Ovary (tissue), 9 donors: ENCODE data around the gene TICAM2. TPM values are rescaled to one million over a fixed set of nuclear protein-coding genes. Genes with fewer than 3 reads are reported as not detected.

Source experiments
- DNase-seq, 5 donors: peaks; one replicate each; pipeline ENCODE4 v3.0.0-alpha.2; 2019 to 2020
- H3K27ac ChIP-seq, 2 donors: fragments of 200-600 bp; one replicate each; pipeline versions ENCODE4 v1.5.1 to v1.8.0; 2019 to 2022
- H3K27me3 ChIP-seq: fragments of 200-600 bp; one replicate; pipeline ENCODE4 v1.8.0; 2022
- H3K36me3 ChIP-seq: fragments of 200-600 bp; sonication (generic); one replicate; pipeline ENCODE4 v1.5.1; 2019
- H3K4me1 ChIP-seq: one replicate; pipeline ENCODE4 v1.8.1; 2013; ENCODE audit warnings: mild to moderate bottlenecking, moderate library complexity; ENCODE audit not compliant: insufficient read depth
- H3K4me3 ChIP-seq: fragments of 200-600 bp; sonication (generic); one replicate; pipeline ENCODE4 v1.5.1; 2017
- H3K9me3 ChIP-seq, 2 donors: fragments of 200-600 bp in 1 of 2; sonication (generic) in 1 of 2; one replicate each; pipeline versions ENCODE4 v1.5.1 to v1.8.1; 2013 to 2019; ENCODE audit warnings: mild to moderate bottlenecking in 1 of 2, moderate library complexity in 1 of 2
- EP300 ChIP-seq: sonication (generic); formaldehyde crosslinking; IDR thresholded peaks from one replicate; pipeline ENCODE4 v1.6.1; 2017; ENCODE audit warnings: antibody characterized with exemption
- POLR2A ChIP-seq: fragments of 450-650 bp; IDR thresholded peaks from one replicate; pipeline ENCODE4 v1.6.1; 2017; ENCODE audit warnings: antibody characterized with exemption, mild to moderate bottlenecking, moderate library complexity
- WGBS, 3 donors: extraction: QIAGEN DNeasy Blood & Tissue Kit in 1 of 3; methylation state at CpG; one replicate each; pipeline versions ENCODE4 v1.1.5 to v1.1.7; 2013 to 2017; 5-methylcytosine and 5-hydroxymethylcytosine counted together
- intact Hi-C, 4 donors: fragments of 100-400 bp; cut with DNase I; formaldehyde crosslinking; loops; one replicate each; pipeline versions ENCODE4 v1.11.0 to v1.15.1; 2022 to 2023
- polyA plus RNA-seq, 2 donors: library from polyadenylated mRNA; stranded (reverse); fragments of 200-250 nt in 1 of 2; fragments of 350-450 nt in 1 of 2; fragmentation: Illumina TruSeq in 1 of 2; extraction: RNeasy Lipid Tissue Mini Kit (QIAGEN cat#74804) in 1 of 2; gene quantifications; one replicate each; pipeline ENCODE4 v1.2.3, GENCODE V29; 2013 to 2014
- total RNA-seq, 7 donors: library from RNA; depleted of rRNA in 2 of 7; stranded (reverse); fragments of >200 nt in 2 of 7; fragmentation: NEBNext Ultra II Directional in 3 of 7; extraction: Animal tissue kit (Norgen Biotek cat#: 25700) in 3 of 7; gene quantifications; one replicate each; pipeline versions ENCODE4 v1.1.0 to v1.2.4, GENCODE V29; 2016 to 2023
- TF ChIP-seq, protein P1 (sequence below), 3 donors: fragments of 450-650 bp in 2 of 3; fragments of 200-600 bp in 1 of 3; IDR thresholded peaks; one replicate each; pipeline versions ENCODE4 v1.5.1 to v1.8.0; 2016 to 2022; ENCODE audit warnings: antibody characterized with exemption in 3 of 3, mild to moderate bottlenecking in 1 of 3
- donor health status: DM: no; HTN: no; CAD: no; lungs with moderate emphysema.
- donor health status: DM: no; HTN: no; CAD: no.
- donor health status: Bipolar disorder and iron deficiency.
- donor health status: DM: yes; HTN: yes; CAD: no.
- donor health status: DM: no; HTN: no; CAD: no.
- donor health status: DM: yes; HTN: yes; CAD: no.

The TICAM2 gene
- total and polyA plus RNA-seq, 9 donors: 1.0 to 6.4 (median 4.0) TPM

DNA sequence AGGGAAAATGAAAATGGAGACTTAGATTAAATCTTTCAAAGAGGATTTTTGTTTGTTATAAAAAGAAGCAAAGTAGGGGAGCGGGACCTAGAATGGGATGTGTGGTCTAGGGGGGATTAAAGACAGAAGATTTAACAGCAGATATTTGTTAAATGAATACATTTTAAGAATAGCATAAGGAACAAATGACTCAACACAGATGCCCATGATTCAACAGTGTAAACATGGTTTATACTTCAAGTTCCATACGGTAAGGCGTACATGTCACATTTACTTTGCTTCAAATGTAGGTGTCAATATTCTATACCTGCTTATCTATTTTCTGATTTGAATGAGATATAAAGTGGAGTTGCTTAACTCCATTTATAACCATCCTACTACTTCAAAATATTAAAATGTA is 1.5 kb downstream of the TICAM2 start:
- 91 to 95% (median 92%) methylated on average over 3 of the region's 3 CpGs for WGBS, 3 donors
- H3K27me3 ChIP-seq: no peaks in the 10 kb centered on the region
- no peak overlapping the region for H3K27ac ChIP-seq
- H3K36me3 ChIP-seq: no peaks in the 10 kb centered on the region
- DNase-seq: no peak
- TF ChIP-seq, protein P1, sequence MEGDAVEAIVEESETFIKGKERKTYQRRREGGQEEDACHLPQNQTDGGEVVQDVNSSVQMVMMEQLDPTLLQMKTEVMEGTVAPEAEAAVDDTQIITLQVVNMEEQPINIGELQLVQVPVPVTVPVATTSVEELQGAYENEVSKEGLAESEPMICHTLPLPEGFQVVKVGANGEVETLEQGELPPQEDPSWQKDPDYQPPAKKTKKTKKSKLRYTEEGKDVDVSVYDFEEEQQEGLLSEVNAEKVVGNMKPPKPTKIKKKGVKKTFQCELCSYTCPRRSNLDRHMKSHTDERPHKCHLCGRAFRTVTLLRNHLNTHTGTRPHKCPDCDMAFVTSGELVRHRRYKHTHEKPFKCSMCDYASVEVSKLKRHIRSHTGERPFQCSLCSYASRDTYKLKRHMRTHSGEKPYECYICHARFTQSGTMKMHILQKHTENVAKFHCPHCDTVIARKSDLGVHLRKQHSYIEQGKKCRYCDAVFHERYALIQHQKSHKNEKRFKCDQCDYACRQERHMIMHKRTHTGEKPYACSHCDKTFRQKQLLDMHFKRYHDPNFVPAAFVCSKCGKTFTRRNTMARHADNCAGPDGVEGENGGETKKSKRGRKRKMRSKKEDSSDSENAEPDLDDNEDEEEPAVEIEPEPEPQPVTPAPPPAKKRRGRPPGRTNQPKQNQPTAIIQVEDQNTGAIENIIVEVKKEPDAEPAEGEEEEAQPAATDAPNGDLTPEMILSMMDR (IDR thresholded peaks at IDR 0.05): no peak
- TF ChIP-seq POLR2A (no peak), EP300 (no peak)
- H3K4me3 ChIP-seq: no peak overlapping the region
- no peaks in the 10 kb centered on the region for H3K9me3 ChIP-seq
- intact Hi-C loops: no loop called here
- peaks cover 4% of the 10 kb centered on the region for H3K4me1 ChIP-seq

DNA sequence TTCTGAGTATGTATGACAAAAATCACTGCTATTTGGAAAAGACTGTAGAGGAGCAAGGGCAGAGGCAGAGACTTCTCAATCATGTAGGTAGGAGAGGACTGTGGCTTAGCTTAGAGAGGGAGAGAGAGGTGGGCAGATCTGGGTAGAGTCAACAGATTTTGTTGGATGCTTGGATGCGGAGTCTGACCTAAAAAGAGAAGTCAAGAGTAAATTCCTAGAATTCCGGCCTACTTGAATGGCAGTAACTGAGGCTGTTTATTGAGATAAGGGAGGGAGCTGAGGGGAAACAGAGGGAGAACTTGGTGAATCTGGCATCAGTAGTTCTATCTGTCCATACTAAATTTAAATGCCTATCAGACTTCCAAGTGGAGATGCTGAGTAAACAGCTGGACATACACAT is 2.4 kb downstream of the TICAM2 start:
- Histone ChIP-seq H3K27ac (no peak overlapping the region), H3K9me3 (no peaks in the 10 kb centered on the region), H3K27me3 (no peaks in the 10 kb centered on the region), H3K36me3 (no peaks in the 10 kb centered on the region), H3K4me3 (no peak overlapping the region), H3K4me1 (peaks cover 4% of the 10 kb centered on the region)
- 46 to 57% (median 57%) methylated on average over 2 of the region's 2 CpGs for WGBS, 3 donors
- no peak for DNase-seq
- TF ChIP-seq, protein P1 (IDR thresholded peaks at IDR 0.05): no peak
- TF ChIP-seq EP300 (no peak), POLR2A (no peak)
- intact Hi-C loops: no loop called here

DNA sequence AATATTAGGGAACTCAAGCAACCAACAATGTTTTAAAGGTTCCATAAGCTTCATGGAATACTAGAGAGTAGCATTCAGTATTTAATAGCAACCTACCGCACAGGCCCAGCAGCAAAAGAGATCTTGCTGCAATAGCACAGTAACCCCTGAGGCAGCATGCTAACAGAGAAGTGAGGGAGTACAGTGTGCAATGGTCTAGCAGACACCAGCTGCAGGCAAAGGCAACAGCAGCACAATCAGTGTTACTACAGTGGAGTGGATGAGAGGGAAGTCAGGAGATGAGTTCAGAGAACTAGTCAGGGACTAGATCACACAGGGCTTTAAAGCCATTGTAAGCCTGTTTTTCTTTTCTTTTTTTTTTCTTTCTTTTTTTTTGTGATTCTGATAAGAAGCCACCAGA is 2.8 kb downstream of the TICAM2 start:
- Histone ChIP-seq H3K4me3 (no peak overlapping the region), H3K27ac (no peak overlapping the region), H3K36me3 (no peaks in the 10 kb centered on the region), H3K9me3 (no peaks in the 10 kb centered on the region), H3K27me3 (no peaks in the 10 kb centered on the region), H3K4me1 (peaks cover 4% of the 10 kb centered on the region)
- 77 to 84% (median 78%) methylated on average over 1 of the region's 1 CpG for WGBS, 3 donors
- DNase-seq: no peak
- TF ChIP-seq POLR2A: no peak
- TF ChIP-seq, protein P1 (IDR thresholded peaks at IDR 0.05): no peak
- TF ChIP-seq EP300: no peak
- intact Hi-C loops: no loop called here

DNA sequence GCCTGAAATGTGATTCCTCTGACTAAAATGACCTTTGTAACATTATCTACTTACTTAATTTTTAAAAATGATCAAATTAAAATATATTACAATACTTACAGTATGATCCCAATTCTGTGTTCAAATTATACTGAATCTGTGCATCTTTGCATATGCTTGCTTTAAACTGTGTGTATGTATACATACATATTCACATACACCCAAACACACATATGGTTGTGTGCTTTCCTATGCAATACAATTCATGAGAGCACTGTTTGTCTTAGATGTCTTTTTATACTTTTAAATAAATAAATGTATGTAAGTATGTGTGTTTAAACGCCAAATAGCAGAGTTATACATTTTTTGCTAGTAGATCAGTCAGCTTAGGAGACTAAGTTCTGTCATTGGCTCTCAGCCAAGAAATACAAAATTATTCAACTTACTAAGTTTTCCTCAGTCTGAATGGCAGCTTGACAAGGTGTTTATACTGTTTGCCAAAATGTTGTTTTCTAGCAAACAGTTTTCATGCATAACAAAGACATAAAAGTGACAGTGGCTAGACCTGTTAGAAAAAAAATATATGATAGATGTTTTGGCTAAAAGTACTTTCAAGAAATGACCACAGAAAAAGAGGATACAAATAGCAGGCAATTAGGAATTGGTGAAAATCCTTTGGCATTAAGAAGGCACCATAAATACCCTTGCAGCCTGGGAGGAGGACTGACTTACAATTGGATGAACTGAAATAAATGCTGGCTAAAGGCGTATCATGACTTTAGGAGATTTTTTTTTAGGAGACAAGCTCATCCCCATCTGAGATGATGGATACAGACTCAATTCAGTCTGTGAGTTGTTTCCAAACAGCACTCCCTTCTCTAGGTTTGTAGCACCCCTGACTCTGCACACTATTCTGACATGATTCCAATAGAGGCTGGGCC is 7.9 kb downstream of the TICAM2 start:
- Histone ChIP-seq H3K27me3 (no peaks in the 10 kb centered on the region), H3K27ac (no peak overlapping the region), H3K4me1 (peaks cover under 1% of the 10 kb centered on the region), H3K36me3 (no peaks in the 10 kb centered on the region), H3K9me3 (no peaks in the 10 kb centered on the region), H3K4me3 (no peak overlapping the region)
- 69 to 75% (median 69%) methylated on average over 2 of the region's 2 CpGs for WGBS, 3 donors
- intact Hi-C loops: no loop called here
- TF ChIP-seq EP300: no peak
- TF ChIP-seq, protein P1 (IDR thresholded peaks at IDR 0.05): no peak
- no peak for DNase-seq
